Measurements from ENCODE around the gene C18orf32.
"Not testable (repeated sequence)": the region's sequence is repeated elsewhere in the genome, so short reads cannot be mapped to it uniquely, and the experiment has no call there.

Gene C18orf32

DNA sequence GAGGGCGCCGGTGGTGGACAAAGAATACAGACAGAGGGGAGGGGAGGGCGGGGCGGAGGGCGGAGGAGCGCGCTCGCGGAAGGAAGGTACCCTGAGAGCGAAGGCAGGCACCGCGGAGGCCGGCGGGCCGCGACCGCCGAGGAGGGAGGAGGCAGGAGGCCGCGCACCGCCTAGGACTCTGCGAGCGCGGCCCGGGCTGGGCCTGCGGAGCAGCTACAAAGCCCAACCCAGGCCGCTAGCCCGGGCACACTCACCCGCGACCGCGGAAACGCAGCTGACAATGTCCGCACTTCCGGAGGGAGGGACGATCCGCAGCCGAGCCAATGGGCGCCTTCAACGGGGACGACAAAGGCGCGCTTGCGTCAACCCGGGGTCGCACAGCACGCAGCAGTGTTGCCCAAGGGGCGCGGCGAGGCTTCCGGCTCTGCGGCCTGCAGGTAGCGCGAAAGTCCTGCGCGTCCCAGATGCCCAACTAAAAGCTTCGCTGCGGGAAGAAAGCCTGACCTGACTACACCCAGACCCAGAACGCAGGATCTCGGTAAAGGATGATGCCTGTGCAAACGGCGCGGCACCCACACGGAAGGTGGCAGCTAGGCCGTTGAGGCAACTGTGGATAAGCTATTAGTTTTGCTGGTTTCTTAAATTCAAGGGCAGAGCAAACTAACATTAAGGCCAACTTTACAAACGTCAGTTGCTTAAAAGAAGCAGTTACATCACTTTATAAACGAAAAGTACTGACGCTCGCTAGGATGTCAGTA is at the start of gene C18orf32:
Gene C18orf32, minus strand, starts transcription at position 282 of the 758 bp plus-strand sequence. CDS start 3,486 bp downstream, outside the sequence.
- peak; percentile 88 to 89 for DNase-seq

DNA sequence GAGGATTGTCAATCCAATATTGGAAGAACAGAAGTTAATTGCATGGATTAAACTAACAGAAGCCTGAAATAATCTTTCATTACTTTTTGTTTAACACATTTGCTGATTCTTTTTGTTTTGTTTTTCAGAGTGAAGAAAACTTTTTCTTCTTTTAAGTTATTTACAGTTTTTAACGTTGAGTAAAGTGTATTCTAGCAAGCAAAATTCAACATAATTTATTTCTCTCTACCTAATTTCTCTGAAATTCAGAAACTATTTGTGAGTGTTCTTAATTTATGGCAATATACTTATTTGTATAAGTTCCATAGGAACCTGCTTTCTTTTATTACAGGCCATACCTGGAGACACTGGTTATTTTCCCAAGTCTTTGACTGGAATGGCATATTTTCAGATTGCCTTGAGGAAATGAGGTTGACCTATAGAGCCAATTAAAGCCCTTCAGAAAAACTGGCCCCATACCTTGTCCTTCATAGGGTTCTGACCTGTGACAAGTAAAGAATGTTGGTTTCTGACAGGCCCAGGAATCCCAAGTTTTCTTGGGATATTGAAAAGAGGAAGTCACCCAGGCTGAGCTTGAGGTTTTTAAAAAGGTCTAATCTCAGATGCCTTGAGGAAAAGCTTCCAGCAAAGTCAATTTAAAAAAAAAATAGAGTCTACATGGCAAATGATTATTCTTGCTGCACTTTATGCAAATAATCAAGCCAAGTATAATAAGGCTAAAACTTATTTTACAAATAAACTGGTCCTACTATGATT is 48.0 kb upstream of the C18orf32 start:
- DNase-seq, result no peak

DNA sequence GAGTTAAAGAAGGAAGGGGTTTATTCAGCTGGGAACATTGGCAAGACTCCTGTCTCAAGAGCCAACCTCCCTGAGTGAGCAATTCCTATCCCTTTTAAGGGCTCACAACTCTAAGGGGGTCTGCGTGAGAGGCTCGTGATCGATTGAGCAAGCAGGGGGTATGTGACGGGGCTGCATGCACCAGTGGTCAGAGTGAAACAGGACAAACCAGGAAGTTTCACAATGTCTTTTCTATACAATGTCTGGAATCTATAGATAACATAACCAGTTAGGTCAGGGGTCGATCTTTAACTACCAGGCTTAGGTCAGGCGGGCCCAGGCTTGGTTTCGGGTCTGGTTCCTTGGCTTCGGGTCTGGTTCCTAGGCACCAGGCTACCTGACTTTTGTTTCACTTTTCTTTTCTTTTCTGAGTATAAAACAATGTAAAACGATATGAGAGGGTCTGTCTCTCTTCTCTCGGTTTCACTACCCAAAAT is 44.7 kb upstream of the C18orf32 start:
- no peak for DNase-seq

DNA sequence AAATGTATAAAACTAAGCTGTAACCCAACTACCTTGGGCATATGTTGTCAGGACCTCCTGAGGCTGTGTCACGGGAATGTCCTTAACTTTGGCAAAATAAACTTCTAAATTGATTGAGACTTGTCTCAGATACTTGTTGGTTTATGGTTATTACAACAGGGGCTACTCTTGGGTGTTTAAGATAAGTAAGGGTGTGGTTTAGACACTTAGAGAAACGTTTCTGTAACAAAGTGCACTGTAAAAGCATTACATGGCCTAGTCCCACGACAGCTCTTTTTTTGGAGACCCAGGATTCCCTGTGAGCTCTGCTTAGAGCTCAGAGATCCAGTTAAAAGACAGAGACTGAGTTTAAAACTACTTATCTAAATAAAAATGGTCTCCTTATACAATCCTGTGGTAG is 42.6 kb upstream of the C18orf32 start:
- no peak for DNase-seq

DNA sequence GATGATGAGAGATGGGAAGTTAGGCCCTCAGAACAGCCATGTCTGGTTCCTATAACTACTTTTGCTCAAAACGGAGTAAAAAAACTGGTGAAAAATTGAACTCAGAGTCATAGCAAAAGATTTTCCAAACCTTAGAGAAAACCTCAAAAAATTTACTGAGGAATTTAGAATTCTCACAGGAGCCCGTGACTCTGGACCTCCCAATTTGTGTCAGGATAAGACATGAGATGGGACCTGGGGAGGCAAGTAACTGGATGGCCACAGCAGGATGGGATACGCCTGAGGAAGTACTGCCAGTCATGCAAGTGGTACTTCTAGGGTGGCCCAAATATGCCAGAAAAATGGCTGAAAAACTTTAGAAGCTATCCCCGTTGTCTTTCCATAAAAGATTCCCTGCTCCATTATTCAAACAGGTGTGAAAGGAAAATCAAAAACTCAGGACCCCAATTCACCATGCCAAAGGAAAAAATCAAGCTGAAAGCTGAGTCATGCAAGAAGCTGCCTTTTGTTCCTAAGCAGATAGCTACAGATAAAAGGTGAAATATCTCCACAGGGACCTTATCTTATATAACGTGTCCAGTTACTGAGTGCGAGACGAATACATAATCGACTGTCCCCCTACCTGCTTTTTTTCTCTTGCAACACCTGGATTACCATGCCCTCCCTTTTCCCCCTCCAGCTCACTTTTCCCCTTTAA is 40.7 kb upstream of the C18orf32 start:
- DNase-seq, result no peak

DNA sequence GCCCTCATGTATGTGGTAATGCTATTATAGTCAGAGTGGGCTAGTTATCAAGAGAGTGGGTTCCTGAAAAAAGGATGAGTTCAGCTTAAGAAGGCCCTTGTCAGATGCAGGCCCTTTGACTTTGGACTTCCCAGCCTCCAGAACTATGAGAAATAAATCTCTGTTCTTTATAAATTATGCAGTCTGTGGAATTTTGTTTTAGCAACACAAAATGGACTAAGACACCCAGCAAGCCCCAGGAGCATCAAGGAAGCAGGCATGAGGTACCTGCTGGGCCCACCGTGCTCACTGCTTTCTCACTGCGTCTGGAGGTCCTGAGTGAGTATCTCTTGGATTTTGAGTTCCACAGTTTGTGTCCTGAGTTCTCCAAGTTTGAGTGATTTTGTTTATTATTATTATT is 38.9 kb upstream of the C18orf32 start:
- no peak for DNase-seq

DNA sequence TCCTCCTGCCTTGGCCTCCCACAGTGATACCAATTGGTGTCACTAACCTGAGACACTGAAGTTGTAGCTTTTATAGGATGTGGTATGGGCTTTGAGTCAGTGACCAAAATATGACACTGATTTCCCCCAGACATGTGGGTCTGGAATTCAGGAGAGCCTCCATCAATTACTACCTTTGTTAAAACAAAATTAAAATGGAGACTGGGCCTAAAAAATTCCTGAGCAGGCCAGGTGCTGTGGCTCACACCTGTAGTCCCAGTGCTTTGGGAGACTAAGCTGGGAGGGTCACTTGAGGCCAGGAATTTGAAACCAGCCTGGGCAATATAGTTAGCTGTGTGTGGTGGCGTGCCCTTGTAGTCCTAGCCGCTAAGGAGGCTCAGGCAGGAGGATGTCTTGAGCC is 37.9 kb upstream of the C18orf32 start:
- no peak for DNase-seq

DNA sequence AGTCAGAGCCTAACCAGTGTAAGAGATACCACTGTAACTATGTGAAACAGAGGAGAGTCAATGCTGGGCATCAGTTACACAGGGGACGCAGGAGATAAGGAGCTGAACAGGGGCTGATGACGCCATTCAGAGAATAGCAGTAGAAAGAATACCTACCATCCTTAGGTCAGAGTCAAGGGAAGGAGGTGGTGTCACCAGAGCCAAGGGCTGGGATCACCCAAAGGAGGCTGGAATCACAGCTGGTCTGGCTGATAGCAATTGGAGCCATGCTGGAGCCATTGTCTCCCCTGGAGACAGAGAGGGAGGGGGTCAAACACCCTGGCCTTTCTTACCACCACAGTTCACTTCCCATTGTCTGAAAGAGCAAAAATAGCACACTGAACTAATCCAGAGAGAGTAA is 37.3 kb upstream of the C18orf32 start:
- no peak for DNase-seq

DNA sequence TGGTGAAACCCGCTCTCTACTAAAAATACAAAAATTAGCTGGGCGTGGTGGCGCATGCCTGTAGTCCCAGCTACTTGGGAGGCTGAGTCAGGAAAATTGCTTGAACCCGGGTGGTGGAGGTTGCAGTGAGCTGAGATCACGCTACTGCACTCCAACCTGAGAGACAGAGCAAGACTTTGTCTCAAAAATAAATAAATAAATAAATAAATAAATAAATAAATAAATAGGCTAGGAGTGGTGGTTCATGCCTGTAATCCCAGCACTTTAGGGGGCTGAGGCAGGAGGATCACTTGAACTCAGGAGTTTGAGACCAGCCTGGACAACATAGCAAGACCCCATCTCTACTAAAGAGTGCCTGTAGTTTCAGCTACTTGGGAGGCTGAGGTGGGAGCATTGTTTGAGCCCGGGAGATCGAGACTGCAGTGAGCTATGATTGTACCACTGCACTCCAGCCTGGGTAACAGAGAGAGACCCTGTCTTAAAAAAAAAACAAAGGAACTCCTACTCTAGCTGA is 36.6 kb upstream of the C18orf32 start:
- DNase-seq, result not testable (repeated sequence)

DNA sequence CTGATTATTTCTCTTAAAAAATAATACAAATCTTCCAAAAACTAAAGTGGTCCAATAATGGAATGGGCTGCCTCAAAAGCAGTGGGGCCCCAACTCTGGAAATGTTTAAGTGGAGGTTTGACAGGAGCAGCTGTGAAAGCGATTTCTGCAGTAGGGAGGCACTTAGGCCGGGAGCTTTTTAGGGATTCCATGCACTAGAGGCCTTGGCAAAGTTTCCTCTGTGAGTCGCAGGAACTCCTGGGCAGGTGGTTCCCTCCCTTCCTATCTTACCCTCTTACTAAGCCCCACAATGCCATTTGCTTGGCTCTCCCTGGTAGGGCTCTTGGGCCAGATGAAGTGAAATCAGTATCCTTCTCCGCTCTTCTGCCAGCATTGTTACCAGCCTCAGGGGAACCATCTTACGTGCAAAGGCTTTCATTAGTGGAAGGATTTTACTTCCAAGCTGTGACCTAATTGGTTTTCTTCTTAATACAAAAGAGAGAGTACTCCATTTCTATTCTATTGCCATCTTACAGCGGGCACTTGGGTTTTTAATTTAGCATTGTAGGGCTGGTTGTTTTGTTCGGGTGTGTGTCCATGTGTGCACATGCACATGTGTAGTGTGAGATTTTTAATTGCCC is 34.3 kb upstream of the C18orf32 start:
- no peak for DNase-seq

DNA sequence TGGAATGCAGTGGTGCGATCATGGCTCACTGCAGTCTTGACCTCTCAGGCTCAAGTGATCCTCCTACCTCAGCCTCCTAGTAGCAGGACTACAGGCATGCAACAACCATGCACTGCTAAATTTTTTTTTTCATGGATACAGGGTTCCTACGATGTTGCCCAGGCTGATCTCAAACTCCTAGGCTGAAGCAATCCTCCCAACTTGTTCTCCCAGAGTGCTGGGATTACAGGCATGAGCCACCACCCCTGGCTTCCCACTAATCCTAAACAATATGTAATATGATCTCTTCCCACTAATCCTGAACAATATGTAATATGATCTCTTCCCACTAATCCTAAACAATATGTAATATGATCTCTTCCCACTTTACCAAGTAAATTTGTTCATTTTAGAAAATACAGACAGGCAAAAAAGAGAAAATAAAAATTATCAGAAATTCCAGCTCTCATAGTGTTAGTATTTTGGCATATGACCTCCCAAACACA is 33.7 kb upstream of the C18orf32 start:
- no peak for DNase-seq

DNA sequence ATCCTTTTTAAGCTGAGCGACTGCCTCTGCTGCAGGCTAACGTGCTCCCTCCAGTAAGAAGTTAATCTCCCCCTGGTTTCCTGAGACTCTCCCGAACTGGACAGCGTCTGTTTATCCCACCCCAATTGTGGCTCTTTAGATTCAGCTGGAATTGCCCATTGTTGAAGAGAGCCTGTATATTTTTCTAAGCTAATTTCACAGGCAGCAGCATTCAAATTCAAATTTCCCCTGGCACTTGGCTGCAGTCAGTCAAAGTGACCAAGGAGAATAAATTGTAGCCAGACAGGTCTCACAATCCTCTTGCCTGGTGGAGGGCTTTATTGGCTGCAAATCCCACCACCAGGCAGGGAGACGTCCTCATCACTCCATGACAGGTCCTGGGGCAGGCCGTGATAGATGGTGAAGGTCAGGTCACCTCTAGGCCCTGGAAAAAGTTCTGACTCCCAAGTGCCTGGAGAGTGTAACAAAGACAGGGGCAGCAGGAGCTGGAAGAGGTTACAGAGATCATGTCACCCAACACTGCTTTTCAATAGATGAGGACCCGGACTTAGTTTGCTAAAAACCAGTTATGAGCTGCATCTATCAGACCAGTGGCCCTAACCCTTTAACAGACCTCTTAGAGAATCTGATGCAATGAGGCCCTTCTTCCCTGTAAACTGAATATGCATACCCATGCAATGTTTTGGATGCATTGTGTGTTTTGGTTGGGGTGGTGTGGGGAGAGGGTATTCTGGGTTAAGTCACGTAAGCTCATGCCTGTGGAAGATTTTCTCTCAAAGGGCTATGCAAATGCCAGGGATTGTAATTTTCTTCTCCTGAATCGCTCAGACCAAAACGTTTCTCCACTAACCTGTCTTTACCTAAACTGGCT is 32.3 kb upstream of the C18orf32 start:
- no peak for DNase-seq

DNA sequence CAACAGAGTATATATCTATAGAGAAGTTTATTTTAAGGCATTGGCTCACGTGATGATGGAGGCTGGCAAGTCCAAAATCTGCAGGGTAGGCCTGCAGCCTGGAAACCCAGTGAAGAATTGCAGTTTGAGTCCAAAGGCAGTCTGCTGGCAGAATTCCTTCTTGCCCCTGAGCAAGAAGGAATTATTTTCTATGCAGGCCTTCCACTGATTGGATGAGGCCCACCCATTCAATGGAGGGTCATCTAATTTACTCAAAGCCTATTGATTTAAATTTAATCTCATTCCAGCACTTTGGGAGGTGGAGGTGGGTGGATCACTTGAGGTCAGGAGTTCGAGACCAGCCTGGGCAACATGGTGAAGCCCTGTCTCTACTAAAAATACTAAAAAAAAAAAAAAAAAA is 30.4 kb upstream of the C18orf32 start:
- DNase-seq, result no peak

DNA sequence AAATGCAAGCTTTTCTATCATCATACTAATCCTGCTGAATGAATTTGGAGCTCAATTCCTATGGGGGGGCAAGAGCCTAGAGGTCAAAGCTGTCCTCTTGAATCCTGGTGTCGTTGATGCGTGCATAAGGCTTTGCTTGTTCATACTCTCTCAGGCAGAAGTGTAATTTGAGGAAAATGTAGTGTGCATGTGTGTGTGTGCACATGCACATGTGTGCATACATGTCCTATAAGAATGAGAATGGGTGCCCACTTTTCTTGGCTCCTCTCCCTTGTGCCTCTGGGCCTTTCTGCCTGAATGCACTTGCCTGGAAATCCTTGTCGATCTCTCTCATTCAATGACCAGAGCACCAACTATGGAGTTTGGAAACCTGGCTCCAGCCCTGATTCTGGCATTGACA is 28.5 kb upstream of the C18orf32 start:
- DNase-seq, result no peak

DNA sequence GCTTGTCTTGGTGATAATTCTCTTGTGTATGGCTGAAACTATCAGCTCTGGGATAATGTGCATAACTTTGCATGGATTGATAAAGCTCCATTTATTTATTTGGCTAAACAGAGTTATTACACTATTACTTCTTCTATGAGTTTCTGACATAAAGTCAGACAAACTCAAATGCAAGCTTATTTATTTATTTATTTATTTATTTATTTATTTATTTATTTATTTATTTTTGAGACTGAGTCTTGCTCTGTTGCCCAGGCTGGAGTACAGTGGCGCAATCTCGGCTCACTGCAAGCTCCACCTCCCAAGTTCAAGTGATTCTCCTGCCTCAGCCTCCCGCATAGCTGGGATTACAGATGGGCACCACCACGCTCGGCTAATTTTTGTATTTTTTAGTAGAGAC is 28.0 kb upstream of the C18orf32 start:
- not testable (repeated sequence) for DNase-seq

DNA sequence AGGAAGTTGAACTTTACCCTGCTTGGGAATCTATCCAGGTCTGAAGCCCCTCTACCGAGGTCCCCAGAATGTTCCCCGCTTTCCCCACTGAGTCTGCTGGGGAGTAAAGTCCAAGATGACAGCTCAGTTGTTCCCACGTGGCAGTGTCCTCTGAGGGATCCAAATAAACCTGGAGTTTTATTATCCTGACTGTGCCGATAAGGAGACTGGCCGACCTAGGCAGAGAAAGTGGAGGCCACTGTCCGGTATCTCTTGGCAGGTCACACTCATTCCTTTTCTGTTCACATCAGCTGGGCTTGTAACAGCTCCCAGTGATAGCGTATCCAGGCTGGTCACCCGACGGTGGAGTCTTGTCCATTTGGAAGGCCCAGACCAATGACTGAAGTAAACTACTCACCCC is 27.5 kb upstream of the C18orf32 start:
- DNase-seq, result no peak

DNA sequence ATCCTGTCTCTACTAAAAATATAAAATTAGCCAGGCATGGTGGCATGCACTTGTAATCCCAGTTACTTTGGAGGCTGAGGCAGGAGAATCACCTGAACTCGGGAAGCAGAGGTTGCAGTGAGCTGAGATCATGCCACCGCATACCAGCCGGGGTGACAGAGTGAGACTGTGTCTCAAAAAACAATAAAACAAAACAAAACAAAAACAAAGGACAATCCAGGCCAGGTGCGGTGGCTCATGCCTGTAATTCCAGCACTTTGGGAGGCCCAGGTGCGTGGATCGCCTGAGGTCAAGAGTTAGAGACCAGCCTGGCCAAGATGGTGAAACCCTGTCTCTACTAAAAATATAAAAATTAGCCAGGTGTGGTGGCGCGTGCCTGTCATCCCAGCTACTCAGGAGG is 25.8 kb upstream of the C18orf32 start:
- DNase-seq, result not testable (repeated sequence)

DNA sequence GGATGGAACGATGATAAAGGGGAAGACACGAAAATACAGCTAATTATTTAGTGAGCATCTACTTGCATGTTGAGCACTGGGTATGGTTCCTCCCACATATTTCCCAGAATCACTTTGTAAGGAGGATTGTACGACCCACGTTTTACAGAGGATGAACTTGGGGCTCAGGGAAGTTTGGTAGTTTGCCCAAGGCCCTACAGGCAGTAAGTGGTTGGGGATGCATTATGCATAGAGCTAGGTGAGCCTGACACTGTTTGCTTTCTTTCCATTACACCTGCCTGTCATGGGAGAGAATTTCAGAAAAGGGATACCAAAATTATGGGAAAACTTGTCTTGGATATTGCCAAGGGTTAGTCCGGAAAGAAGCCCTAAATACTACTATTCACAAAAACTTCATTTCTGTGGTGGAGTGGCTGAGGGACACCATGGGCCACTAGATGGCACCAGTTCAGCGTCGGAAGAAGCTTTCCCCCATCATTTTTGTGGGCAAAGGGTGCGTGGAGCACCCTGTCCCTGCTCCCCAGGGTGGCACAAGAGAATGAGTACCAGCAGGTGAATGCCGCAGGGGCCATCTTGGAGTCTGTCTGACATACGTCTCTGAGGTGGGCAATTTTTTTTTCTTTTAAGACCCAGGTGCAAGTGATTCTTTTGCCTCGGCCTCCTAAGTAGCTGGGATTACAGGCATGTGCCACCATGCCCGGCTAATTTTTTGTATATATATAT is 23.5 kb upstream of the C18orf32 start:
- peak; percentile 42 to 51 for DNase-seq

DNA sequence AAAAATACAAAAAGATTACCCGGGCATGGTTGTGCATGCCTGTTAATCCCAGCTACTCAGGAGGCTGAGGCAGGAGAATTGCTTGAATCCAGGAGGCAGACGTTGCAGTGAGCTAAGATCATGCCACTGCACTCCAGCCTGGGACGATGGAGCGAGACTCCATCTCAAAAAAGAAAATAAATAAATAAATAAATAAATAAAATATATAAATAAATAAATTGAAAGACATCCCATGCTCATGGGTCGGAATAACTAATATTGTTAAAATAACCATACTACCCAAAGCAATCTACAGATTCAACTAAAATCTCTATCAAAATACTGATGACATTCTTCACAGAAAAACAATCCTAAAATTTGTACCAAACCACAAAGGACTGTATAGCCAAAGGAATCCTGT is 19.4 kb upstream of the C18orf32 start:
- DNase-seq, result not testable (repeated sequence)

DNA sequence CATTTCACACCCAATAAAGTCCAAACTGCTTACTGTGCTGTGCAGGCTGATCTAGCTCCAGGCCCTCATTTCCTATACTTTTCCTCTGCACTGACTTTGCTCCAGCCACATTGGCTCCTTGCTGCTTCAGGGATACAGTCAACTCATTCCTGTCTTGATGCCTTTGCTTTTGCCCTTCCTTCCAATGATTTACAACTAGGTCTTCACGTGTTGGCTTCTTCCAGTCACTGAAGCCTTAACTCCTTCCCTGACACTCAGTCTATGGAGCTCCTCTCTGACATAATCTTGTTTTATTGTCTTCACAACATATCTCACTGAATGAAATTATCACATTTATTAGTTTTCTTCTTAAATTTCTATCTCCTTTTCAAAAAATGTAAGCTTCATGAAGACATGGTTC is 16.9 kb upstream of the C18orf32 start:
- no peak for DNase-seq
